SJSA1 (cell line): ENCODE measurements around the gene DMC1. TPM values are rescaled to one million over a fixed set of nuclear protein-coding genes. Genes with fewer than 3 reads are reported as not detected.

ENCODE experiments used
- DNase-seq, 2 experiments: peaks; one replicate each; pipeline ENCODE4 v3.0.0-alpha.2; 2015 to 2020; ENCODE audit warnings: low spot score in 2 of 2, low read depth in 1 of 2
- H3K27ac ChIP-seq: fragments of 250-450 bp; sonication (Bioruptor Pico); 2 replicates; pipeline ENCODE4 v1.5.1; 2020; ENCODE audit warnings: mild to moderate bottlenecking, moderate library complexity
- H3K27me3 ChIP-seq: fragments of 250-450 bp; sonication (Bioruptor Pico); replicated peaks from 2 replicates; pipeline ENCODE4 v1.5.1; 2020; ENCODE audit warnings: mild to moderate bottlenecking, moderate library complexity
- H3K36me3 ChIP-seq: fragments of 250-450 bp; sonication (Bioruptor Pico); 2 replicates; pipeline ENCODE4 v1.5.1; 2020; ENCODE audit warnings: mild to moderate bottlenecking
- H3K4me1 ChIP-seq: fragments of 250-450 bp; sonication (Bioruptor Pico); replicated peaks from 2 replicates; pipeline ENCODE4 v1.6.1; 2021; ENCODE audit warnings: mild to moderate bottlenecking
- H3K4me3 ChIP-seq: fragments of 250-450 bp; sonication (Bioruptor Pico); 2 replicates; pipeline ENCODE4 v1.5.1; 2020; ENCODE audit warnings: mild to moderate bottlenecking
- H3K9me3 ChIP-seq: fragments of 250-450 bp; sonication (Bioruptor Pico); replicated peaks from 2 replicates; pipeline ENCODE4 v1.5.1; 2020; ENCODE audit warnings: mild to moderate bottlenecking
- total RNA-seq: library from RNA; depleted of rRNA; stranded (reverse); fragments of >200 nt; shearing (Covaris generic); gene quantifications from 2 replicates; pipeline ENCODE4 v1.2.3, GENCODE V29; 2014

The DMC1 gene
- total RNA-seq, 1 experiment from 2014 or later: not detected

- no peaks in the 10 kb centered on the region for H3K9me3 ChIP-seq
- peak overlapping the region; percentile 92 for H3K4me3 ChIP-seq
- peaks cover 20% of the 10 kb centered on the region for H3K4me1 ChIP-seq
- H3K36me3 ChIP-seq: peaks cover 59% of the 10 kb centered on the region
- H3K27me3 ChIP-seq: no peaks in the 10 kb centered on the region
- H3K27ac ChIP-seq: peak overlapping the region; percentile 99
- DNase-seq: peak; percentile 56 to 59
These were observed 65.0 kb downstream of the DMC1 start for GRCh38 chr22:38504731-38505540.

GRCh38 chr22:38503021-38503420 lies 67.0 kb downstream of the DMC1 start:
- Histone ChIP-seq H3K27ac (no peak overlapping the region), H3K36me3 (peaks cover 79% of the 10 kb centered on the region), H3K27me3 (no peaks in the 10 kb centered on the region), H3K4me3 (no peak overlapping the region), H3K4me1 (peaks cover 20% of the 10 kb centered on the region), H3K9me3 (no peaks in the 10 kb centered on the region)
- no peak for DNase-seq

- H3K27me3 ChIP-seq: no peaks in the 10 kb centered on the region
- no peak for DNase-seq
- no peak overlapping the region for H3K27ac ChIP-seq
- H3K4me3 ChIP-seq: no peak overlapping the region
- H3K36me3 ChIP-seq: peaks cover 87% of the 10 kb centered on the region
- no peaks in the 10 kb centered on the region for H3K9me3 ChIP-seq
- H3K4me1 ChIP-seq: peaks cover 19% of the 10 kb centered on the region
These were observed 67.9 kb downstream of the DMC1 start for GRCh38 chr22:38501797-38502672.

GRCh38 chr22:38497869-38498268 lies 72.1 kb downstream of the DMC1 start:
- Histone ChIP-seq H3K36me3 (peaks cover 96% of the 10 kb centered on the region), H3K4me3 (no peak overlapping the region), H3K27ac (no peak overlapping the region), H3K4me1 (peaks cover 5% of the 10 kb centered on the region), H3K9me3 (no peaks in the 10 kb centered on the region), H3K27me3 (no peaks in the 10 kb centered on the region)
- DNase-seq: no peak

GRCh38 chr22:38494939-38495338 lies 75.0 kb downstream of the DMC1 start:
- Histone ChIP-seq H3K9me3 (no peaks in the 10 kb centered on the region; the same call in 1 of the 2 replicates), H3K27ac (no peak overlapping the region), H3K36me3 (peaks cover 99% of the 10 kb centered on the region), H3K27me3 (no peaks in the 10 kb centered on the region), H3K4me3 (no peak overlapping the region), H3K4me1 (peaks cover 12% of the 10 kb centered on the region)
- DNase-seq: no peak

GRCh38 chr22:38494498-38494897 lies 75.5 kb downstream of the DMC1 start:
- Histone ChIP-seq H3K27me3 (no peaks in the 10 kb centered on the region), H3K36me3 (peaks cover 99% of the 10 kb centered on the region), H3K4me1 (peaks cover 12% of the 10 kb centered on the region), H3K27ac (no peak overlapping the region), H3K4me3 (no peak overlapping the region), H3K9me3 (no peaks in the 10 kb centered on the region; the same call in 1 of the 2 replicates)
- DNase-seq: no peak

GRCh38 chr22:38491707-38492348 lies 78.2 kb downstream of the DMC1 start:
- H3K36me3 ChIP-seq: peaks cover 100% of the 10 kb centered on the region
- no peak for DNase-seq
- no peaks in the 10 kb centered on the region; the same call in 1 of the 2 replicates for H3K9me3 ChIP-seq
- peaks cover 12% of the 10 kb centered on the region for H3K4me1 ChIP-seq
- H3K27ac ChIP-seq: no peak overlapping the region
- H3K27me3 ChIP-seq: no peaks in the 10 kb centered on the region
- no peak overlapping the region for H3K4me3 ChIP-seq

GRCh38 chr22:38490915-38491314 lies 79.1 kb downstream of the DMC1 start:
- peaks cover 100% of the 10 kb centered on the region for H3K36me3 ChIP-seq
- H3K9me3 ChIP-seq: no peaks in the 10 kb centered on the region; the same call in 1 of the 2 replicates
- no peak overlapping the region for H3K4me3 ChIP-seq
- no peak for DNase-seq
- H3K27me3 ChIP-seq: no peaks in the 10 kb centered on the region
- peaks cover 12% of the 10 kb centered on the region for H3K4me1 ChIP-seq
- no peak overlapping the region for H3K27ac ChIP-seq

- DNase-seq: no peak
- Histone ChIP-seq H3K4me1 (peaks cover 12% of the 10 kb centered on the region), H3K27me3 (no peaks in the 10 kb centered on the region), H3K36me3 (peaks cover 98% of the 10 kb centered on the region), H3K4me3 (no peak overlapping the region), H3K27ac (no peak overlapping the region), H3K9me3 (no peaks in the 10 kb centered on the region; the same call in 1 of the 2 replicates)
These were observed 79.5 kb downstream of the DMC1 start for GRCh38 chr22:38490475-38490874.

GRCh38 chr22:38489561-38490145 lies 80.3 kb downstream of the DMC1 start:
- peaks cover 12% of the 10 kb centered on the region for H3K4me1 ChIP-seq
- no peak overlapping the region for H3K27ac ChIP-seq
- no peak overlapping the region for H3K4me3 ChIP-seq
- no peaks in the 10 kb centered on the region; the same call in 1 of the 2 replicates for H3K9me3 ChIP-seq
- H3K36me3 ChIP-seq: peaks cover 96% of the 10 kb centered on the region
- DNase-seq: no peak
- no peaks in the 10 kb centered on the region for H3K27me3 ChIP-seq

GRCh38 chr22:38489142-38489541 lies 80.8 kb downstream of the DMC1 start:
- no peak overlapping the region for H3K4me3 ChIP-seq
- H3K36me3 ChIP-seq: peaks cover 96% of the 10 kb centered on the region
- H3K27ac ChIP-seq: no peak overlapping the region
- no peak for DNase-seq
- H3K27me3 ChIP-seq: no peaks in the 10 kb centered on the region
- H3K4me1 ChIP-seq: peaks cover 12% of the 10 kb centered on the region
- H3K9me3 ChIP-seq: no peaks in the 10 kb centered on the region; the same call in 1 of the 2 replicates

- H3K36me3 ChIP-seq: peaks cover 96% of the 10 kb centered on the region
- H3K4me1 ChIP-seq: peaks cover 9% of the 10 kb centered on the region
- no peak overlapping the region for H3K4me3 ChIP-seq
- H3K27ac ChIP-seq: no peak overlapping the region
- no peaks in the 10 kb centered on the region; the same call in 1 of the 2 replicates for H3K9me3 ChIP-seq
- H3K27me3 ChIP-seq: no peaks in the 10 kb centered on the region
- no peak for DNase-seq
These were observed 82.0 kb downstream of the DMC1 start for GRCh38 chr22:38487946-38488345.

GRCh38 chr22:38485783-38486182 lies 84.2 kb downstream of the DMC1 start:
- Histone ChIP-seq H3K9me3 (no peaks in the 10 kb centered on the region; the same call in 1 of the 2 replicates), H3K4me1 (peaks cover 1% of the 10 kb centered on the region; the same call in 1 of the 2 replicates), H3K27me3 (no peaks in the 10 kb centered on the region), H3K36me3 (peaks cover 96% of the 10 kb centered on the region), H3K27ac (no peak overlapping the region), H3K4me3 (no peak overlapping the region)
- DNase-seq: no peak
